GM12864 (cell line): ENCODE results near the gene TTLL4.

Experiments used
- DNase-seq: peaks from one replicate; pipeline ENCODE4 v3.0.0-alpha.2; 2011; ENCODE audit warnings: low read depth
- H3K4me3 ChIP-seq: 2 replicates; pipeline ENCODE4 v1.5.1; 2011; ENCODE audit warnings: mild to moderate bottlenecking, low read depth, low read length, control low read depth
- CTCF ChIP-seq: IDR thresholded peaks from 2 replicates; pipeline ENCODE4 v1.5.1; 2011; ENCODE audit warnings: low read depth, mild to moderate bottlenecking, moderate library complexity, low read length, control low read depth, inconsistent platforms; ENCODE audit errors: missing control alignments

The TTLL4 gene

GRCh38 chr2:218710334-218710686, 325 bp upstream of the TTLL4 start:
- DNase-seq: no peak
- TF ChIP-seq CTCF: no peak
- no peak overlapping the region for H3K4me3 ChIP-seq

DNA sequence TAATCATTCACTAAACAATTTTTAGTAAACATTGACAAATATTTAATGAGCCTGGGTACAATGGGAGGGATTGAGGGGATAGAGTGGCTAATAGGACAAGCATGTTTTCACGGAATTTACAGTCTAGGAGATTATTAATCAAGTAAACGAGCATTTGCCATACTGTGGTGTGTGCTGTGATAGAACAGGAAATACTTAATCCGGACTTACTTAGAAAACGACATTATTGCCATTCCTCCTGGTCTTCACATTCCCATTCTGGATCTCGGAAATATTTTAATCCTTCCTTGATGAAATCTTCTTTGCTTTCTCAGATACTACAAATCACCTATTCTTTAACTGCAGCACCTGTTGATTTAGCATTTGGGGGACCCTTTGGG, 905 bp downstream of the TTLL4 start:
- no peak for DNase-seq
- TF ChIP-seq CTCF: no peak
- peak overlapping the region; percentile 67 for H3K4me3 ChIP-seq

DNA sequence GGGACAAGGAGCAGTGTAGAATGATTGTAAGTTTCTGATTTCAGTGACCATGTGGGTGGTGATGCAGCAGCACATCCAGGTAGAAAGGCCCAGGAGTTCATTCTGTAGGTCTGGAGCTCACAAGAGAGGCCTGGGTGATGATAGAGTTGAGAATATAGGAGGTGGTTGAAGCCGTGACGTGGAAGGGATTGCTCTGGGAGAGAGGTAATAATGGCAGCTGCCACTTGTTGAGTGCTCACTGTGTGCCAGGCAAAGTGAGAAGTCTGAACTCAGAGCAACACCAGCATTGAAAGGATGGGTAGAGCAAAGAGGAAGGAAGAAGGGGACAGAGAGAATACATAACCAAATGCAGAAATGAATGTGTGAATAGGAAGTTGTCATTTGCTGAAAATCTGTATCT, 3.3 kb downstream of the TTLL4 start:
- no peak for DNase-seq
- TF ChIP-seq CTCF: no peak
- H3K4me3 ChIP-seq: no peak overlapping the region

DNA sequence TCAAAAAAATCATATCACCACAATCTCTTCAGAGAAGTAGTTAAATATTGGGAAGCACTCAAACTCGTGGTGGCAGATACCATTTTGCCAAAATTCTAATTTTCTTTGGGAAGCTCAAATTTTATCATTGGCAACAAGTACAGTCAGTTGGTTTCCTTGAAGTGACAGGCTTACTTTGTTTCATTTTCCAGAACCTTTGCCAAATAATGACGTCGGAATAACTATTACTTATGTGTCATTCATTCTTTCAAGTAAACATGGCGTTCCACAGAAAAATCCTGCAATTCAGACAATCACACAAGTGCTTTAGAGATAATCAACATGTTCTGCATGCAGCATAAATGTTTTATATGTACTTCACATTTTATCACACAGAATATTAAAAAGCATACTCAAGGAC, 5.4 kb downstream of the TTLL4 start:
- TF ChIP-seq CTCF: no peak
- no peak overlapping the region for H3K4me3 ChIP-seq
- no peak for DNase-seq

DNA sequence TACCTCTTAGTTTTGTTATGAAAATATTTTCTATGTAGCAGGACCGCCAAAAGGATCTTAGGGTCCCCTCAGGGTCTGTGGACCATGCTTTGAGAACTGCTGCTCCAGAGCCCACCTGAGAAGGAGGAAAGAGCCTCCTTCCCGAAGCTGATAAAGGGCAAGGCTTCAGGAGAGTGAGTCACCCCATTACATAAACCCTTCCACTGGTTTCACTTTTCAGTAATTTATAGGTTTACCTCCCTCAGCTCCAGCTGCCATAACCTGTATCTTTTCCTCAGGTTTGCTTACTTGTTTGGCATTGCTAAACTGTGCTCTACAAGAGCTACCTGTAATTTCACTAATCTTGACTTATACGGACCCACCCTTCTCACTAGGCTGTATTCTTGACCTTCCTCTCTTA, 6.6 kb downstream of the TTLL4 start:
- H3K4me3 ChIP-seq: no peak overlapping the region
- no peak for TF ChIP-seq CTCF
- DNase-seq: no peak

GRCh38 chr2:218718058-218718457, 7.4 kb downstream of the TTLL4 start:
- no peak overlapping the region for H3K4me3 ChIP-seq
- no peak for TF ChIP-seq CTCF
- DNase-seq: no peak

- no peak for TF ChIP-seq CTCF
- no peak overlapping the region for H3K4me3 ChIP-seq
- no peak for DNase-seq
These were observed 8.8 kb downstream of the TTLL4 start for GRCh38 chr2:218719457-218719856.
